Ovary (tissue), 9 donors: ENCODE measurements around the gene ARMC2. TPM values are rescaled to one million over a fixed set of nuclear protein-coding genes. Genes with fewer than 3 reads are reported as not detected.

Source experiments
- DNase-seq, 5 donors: peaks; one replicate each; pipeline ENCODE4 v3.0.0-alpha.2; 2019 to 2020
- H3K27ac ChIP-seq, 2 donors: fragments of 200-600 bp; one replicate each; pipeline versions ENCODE4 v1.5.1 to v1.8.0; 2019 to 2022
- H3K27me3 ChIP-seq: fragments of 200-600 bp; one replicate; pipeline ENCODE4 v1.8.0; 2022
- H3K36me3 ChIP-seq: fragments of 200-600 bp; sonication (generic); one replicate; pipeline ENCODE4 v1.5.1; 2019
- H3K4me1 ChIP-seq: one replicate; pipeline ENCODE4 v1.8.1; 2013; ENCODE audit warnings: mild to moderate bottlenecking, moderate library complexity; ENCODE audit not compliant: insufficient read depth
- H3K4me3 ChIP-seq: fragments of 200-600 bp; sonication (generic); one replicate; pipeline ENCODE4 v1.5.1; 2017
- H3K9me3 ChIP-seq, 2 donors: fragments of 200-600 bp in 1 of 2; sonication (generic) in 1 of 2; one replicate each; pipeline versions ENCODE4 v1.5.1 to v1.8.1; 2013 to 2019; ENCODE audit warnings: mild to moderate bottlenecking in 1 of 2, moderate library complexity in 1 of 2
- EP300 ChIP-seq: sonication (generic); formaldehyde crosslinking; IDR thresholded peaks from one replicate; pipeline ENCODE4 v1.6.1; 2017; ENCODE audit warnings: antibody characterized with exemption
- POLR2A ChIP-seq: fragments of 450-650 bp; IDR thresholded peaks from one replicate; pipeline ENCODE4 v1.6.1; 2017; ENCODE audit warnings: antibody characterized with exemption, mild to moderate bottlenecking, moderate library complexity
- WGBS, 3 donors: extraction: QIAGEN DNeasy Blood & Tissue Kit in 1 of 3; methylation state at CpG; one replicate each; pipeline versions ENCODE4 v1.1.5 to v1.1.7; 2013 to 2017; 5-methylcytosine and 5-hydroxymethylcytosine counted together
- intact Hi-C, 4 donors: fragments of 100-400 bp; cut with DNase I; formaldehyde crosslinking; loops; one replicate each; pipeline versions ENCODE4 v1.11.0 to v1.15.1; 2022 to 2023
- polyA plus RNA-seq, 2 donors: library from polyadenylated mRNA; stranded (reverse); fragments of 200-250 nt in 1 of 2; fragments of 350-450 nt in 1 of 2; fragmentation: Illumina TruSeq in 1 of 2; extraction: RNeasy Lipid Tissue Mini Kit (QIAGEN cat#74804) in 1 of 2; gene quantifications; one replicate each; pipeline ENCODE4 v1.2.3, GENCODE V29; 2013 to 2014
- total RNA-seq, 7 donors: library from RNA; depleted of rRNA in 2 of 7; stranded (reverse); fragments of >200 nt in 2 of 7; fragmentation: NEBNext Ultra II Directional in 3 of 7; extraction: Animal tissue kit (Norgen Biotek cat#: 25700) in 3 of 7; gene quantifications; one replicate each; pipeline versions ENCODE4 v1.1.0 to v1.2.4, GENCODE V29; 2016 to 2023
- TF ChIP-seq, protein P1 (sequence below), 3 donors: fragments of 450-650 bp in 2 of 3; fragments of 200-600 bp in 1 of 3; IDR thresholded peaks; one replicate each; pipeline versions ENCODE4 v1.5.1 to v1.8.0; 2016 to 2022; ENCODE audit warnings: antibody characterized with exemption in 3 of 3, mild to moderate bottlenecking in 1 of 3
- donor health status: DM: no; HTN: no; CAD: no; lungs with moderate emphysema.
- donor health status: DM: no; HTN: no; CAD: no.
- donor health status: Bipolar disorder and iron deficiency.
- donor health status: DM: yes; HTN: yes; CAD: no.
- donor health status: DM: no; HTN: no; CAD: no.
- donor health status: DM: yes; HTN: yes; CAD: no.

The ARMC2 gene
- total and polyA plus RNA-seq, 9 donors, result 3.2 to 14.7 (median 9.2) TPM

DNA sequence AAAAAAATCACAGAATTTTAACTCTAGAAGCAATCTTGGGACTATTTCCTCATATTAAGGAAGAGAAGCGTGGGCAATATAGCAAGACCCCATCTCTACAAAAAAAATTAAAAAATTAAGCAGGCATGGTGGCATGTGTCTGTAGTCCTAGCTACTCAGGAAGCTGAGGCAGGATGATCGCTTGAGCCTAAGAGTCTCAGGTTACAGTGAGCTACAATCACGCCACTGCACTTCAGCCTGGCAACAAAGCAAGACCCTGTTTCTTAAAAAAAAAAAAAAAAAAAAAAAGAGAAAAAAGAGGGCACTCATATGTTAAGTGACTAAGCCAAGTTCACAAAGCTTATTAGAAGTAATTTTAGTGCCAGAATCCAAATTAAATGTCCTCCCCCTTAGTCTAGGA, 145.7 kb downstream of the ARMC2 start:
- TF ChIP-seq EP300 (no peak), POLR2A (no peak)
- TF ChIP-seq, protein P1, sequence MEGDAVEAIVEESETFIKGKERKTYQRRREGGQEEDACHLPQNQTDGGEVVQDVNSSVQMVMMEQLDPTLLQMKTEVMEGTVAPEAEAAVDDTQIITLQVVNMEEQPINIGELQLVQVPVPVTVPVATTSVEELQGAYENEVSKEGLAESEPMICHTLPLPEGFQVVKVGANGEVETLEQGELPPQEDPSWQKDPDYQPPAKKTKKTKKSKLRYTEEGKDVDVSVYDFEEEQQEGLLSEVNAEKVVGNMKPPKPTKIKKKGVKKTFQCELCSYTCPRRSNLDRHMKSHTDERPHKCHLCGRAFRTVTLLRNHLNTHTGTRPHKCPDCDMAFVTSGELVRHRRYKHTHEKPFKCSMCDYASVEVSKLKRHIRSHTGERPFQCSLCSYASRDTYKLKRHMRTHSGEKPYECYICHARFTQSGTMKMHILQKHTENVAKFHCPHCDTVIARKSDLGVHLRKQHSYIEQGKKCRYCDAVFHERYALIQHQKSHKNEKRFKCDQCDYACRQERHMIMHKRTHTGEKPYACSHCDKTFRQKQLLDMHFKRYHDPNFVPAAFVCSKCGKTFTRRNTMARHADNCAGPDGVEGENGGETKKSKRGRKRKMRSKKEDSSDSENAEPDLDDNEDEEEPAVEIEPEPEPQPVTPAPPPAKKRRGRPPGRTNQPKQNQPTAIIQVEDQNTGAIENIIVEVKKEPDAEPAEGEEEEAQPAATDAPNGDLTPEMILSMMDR (IDR thresholded peaks at IDR 0.05), result no peak
- intact Hi-C loops, result no loop called here
- 91 to 96% (median 93%) methylated on average over 3 of the region's 3 CpGs for WGBS, 3 donors
- DNase-seq, result no peak
- H3K4me3 ChIP-seq, result no peak overlapping the region
- H3K4me1 ChIP-seq, result no peaks in the 10 kb centered on the region
- H3K27ac ChIP-seq, result no peak overlapping the region
- H3K9me3 ChIP-seq, result no peaks in the 10 kb centered on the region
- H3K36me3 ChIP-seq, result no peaks in the 10 kb centered on the region
- no peaks in the 10 kb centered on the region for H3K27me3 ChIP-seq

- H3K4me1 ChIP-seq, result no peaks in the 10 kb centered on the region
- no peaks in the 10 kb centered on the region for H3K27me3 ChIP-seq
- no peaks in the 10 kb centered on the region for H3K36me3 ChIP-seq
- no peak overlapping the region for H3K4me3 ChIP-seq
- H3K27ac ChIP-seq, result no peak overlapping the region
- TF ChIP-seq, protein P1 (IDR thresholded peaks at IDR 0.05), result no peak
- TF ChIP-seq POLR2A, result no peak
- intact Hi-C loops, result no loop called here
- no peak for DNase-seq
- no peaks in the 10 kb centered on the region for H3K9me3 ChIP-seq
These were observed 147.1 kb downstream of the ARMC2 start for GRCh38 chr6:108995296-108995695.

GRCh38 chr6:108996208-108996607, 148.0 kb downstream of the ARMC2 start:
- TF ChIP-seq, protein P1 (IDR thresholded peaks at IDR 0.05), result no peak
- TF ChIP-seq EP300 (no peak), POLR2A (no peak)
- no peaks in the 10 kb centered on the region for H3K36me3 ChIP-seq
- no peak for DNase-seq
- 93 to 96% (median 96%) methylated on average over 1 of the region's 1 CpG for WGBS, 3 donors
- no peaks in the 10 kb centered on the region for H3K27me3 ChIP-seq
- intact Hi-C loops, result no loop called here
- H3K4me3 ChIP-seq, result no peak overlapping the region
- H3K9me3 ChIP-seq, result no peaks in the 10 kb centered on the region
- H3K27ac ChIP-seq, result no peak overlapping the region
- H3K4me1 ChIP-seq, result no peaks in the 10 kb centered on the region

- TF ChIP-seq POLR2A, result no peak
- no peak for TF ChIP-seq EP300
- TF ChIP-seq, protein P1 (IDR thresholded peaks at IDR 0.05), result no peak
- no peaks in the 10 kb centered on the region for H3K27me3 ChIP-seq
- H3K27ac ChIP-seq, result no peak overlapping the region
- intact Hi-C loops, result no loop called here
- H3K4me3 ChIP-seq, result no peak overlapping the region
- H3K9me3 ChIP-seq, result no peaks in the 10 kb centered on the region
- no peaks in the 10 kb centered on the region for H3K36me3 ChIP-seq
- peaks cover 1% of the 10 kb centered on the region for H3K4me1 ChIP-seq
- 79 to 81% (median 79%) methylated on average over 3 of the region's 3 CpGs for WGBS, 3 donors
- no peak for DNase-seq
These were observed 150.3 kb downstream of the ARMC2 start for GRCh38 chr6:108998485-108998884.

DNA sequence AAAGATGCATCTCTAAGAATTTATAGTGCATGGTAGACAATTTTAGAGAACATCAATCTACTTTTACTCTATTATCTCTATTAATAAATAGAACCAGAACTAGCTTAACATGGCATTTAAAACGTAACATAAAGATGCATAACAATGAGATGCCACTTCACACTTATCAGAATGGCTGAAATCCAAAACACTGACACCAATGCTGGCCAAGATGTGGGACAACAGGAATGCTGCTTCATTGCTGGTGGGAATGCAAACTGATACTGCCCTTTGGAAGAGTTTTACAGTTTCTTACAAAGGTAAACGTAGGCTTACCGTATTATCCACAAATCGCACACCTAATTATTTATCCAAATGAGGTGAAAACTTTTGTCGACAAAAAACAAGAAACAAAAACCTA, 151.2 kb downstream of the ARMC2 start:
- Histone ChIP-seq H3K4me1 (peaks cover 3% of the 10 kb centered on the region), H3K4me3 (no peak overlapping the region), H3K36me3 (no peaks in the 10 kb centered on the region), H3K9me3 (no peaks in the 10 kb centered on the region), H3K27me3 (no peaks in the 10 kb centered on the region), H3K27ac (no peak overlapping the region)
- 89 to 92% (median 91%) methylated on average over 5 of the region's 5 CpGs for WGBS, 3 donors
- intact Hi-C loops, result no loop called here
- DNase-seq, result no peak
- TF ChIP-seq EP300 (no peak), POLR2A (no peak)
- TF ChIP-seq, protein P1 (IDR thresholded peaks at IDR 0.05), result no peak
